Measurements from ENCODE around the gene GNAT3.

GRCh38 chr7:80529362-80529761 lies 17.5 kb upstream of the GNAT3 start:
- TF ChIP-seq, protein P1, sequence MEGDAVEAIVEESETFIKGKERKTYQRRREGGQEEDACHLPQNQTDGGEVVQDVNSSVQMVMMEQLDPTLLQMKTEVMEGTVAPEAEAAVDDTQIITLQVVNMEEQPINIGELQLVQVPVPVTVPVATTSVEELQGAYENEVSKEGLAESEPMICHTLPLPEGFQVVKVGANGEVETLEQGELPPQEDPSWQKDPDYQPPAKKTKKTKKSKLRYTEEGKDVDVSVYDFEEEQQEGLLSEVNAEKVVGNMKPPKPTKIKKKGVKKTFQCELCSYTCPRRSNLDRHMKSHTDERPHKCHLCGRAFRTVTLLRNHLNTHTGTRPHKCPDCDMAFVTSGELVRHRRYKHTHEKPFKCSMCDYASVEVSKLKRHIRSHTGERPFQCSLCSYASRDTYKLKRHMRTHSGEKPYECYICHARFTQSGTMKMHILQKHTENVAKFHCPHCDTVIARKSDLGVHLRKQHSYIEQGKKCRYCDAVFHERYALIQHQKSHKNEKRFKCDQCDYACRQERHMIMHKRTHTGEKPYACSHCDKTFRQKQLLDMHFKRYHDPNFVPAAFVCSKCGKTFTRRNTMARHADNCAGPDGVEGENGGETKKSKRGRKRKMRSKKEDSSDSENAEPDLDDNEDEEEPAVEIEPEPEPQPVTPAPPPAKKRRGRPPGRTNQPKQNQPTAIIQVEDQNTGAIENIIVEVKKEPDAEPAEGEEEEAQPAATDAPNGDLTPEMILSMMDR (IDR thresholded peaks at IDR 0.05), result no peak
- TF ChIP-seq ZFX (IDR thresholded peaks at IDR 0.05; ENCODE audit: borderline replicate concordance), result no peak

All from 22Rv1 (cell line).